ENCODE measurements around the gene LDHD. TPM values are rescaled to one million over a fixed set of nuclear protein-coding genes. Genes with fewer than 3 reads are reported as not detected.
A peak's percentile ranks its signal among the peaks of the same experiment; 100 is the strongest.

LDHD gene
- total RNA-seq (ENCODE audit: low replicate concordance) = 0.18 and 2.9 TPM in 2 replicates

DNA sequence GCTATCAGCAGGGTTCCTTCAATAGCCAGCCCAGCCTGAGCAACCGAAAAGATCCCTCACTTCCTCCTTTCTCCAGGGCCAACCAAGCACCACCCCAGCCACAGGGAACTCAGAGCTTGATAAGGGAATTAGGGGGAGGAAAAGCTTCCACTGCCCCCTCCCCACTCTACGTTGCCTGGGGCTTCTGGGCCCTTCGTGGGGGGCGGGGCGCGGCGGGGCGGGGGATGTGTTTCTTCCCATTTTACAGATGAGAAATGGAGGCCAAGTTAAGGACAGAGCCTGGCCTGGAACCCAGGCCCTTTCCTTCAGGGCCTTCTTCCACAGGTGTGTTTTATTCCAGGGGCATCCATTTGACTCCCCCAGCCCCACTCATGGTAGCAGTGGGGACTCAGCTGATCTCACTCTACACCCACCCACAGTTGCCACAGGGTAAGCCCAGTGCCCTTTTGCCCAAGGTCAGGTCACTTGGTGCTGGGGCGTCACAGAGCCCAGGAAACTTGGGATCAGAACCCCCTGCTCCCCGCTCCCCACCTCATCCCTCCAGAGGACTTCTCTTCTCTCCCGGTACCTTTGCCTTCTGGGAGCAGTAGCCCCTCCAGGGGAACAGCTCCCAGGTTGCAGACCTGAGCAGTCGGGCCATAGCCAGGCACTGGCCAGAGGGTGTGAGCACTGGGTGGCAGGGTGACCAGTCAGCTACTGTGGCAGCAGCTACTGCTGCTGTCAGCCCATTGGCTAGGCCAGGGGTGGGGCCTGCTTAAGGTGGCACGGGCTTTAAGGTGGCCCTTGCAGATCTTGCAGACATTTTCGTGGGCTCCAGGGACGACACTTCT lies at the start of gene LDHD:
Gene LDHD (minus strand): TSS at position 700 of the 830 bp plus-strand sequence. CDS start 60 bp downstream, at position 640.
- H3K4me3 ChIP-seq (ENCODE audit: low read depth, low read length) = peak within 1 kb of the TSS; percentile 47
- DNase-seq (ENCODE audit: low read depth) = peak; percentile 40
- TF ChIP-seq, protein P1, sequence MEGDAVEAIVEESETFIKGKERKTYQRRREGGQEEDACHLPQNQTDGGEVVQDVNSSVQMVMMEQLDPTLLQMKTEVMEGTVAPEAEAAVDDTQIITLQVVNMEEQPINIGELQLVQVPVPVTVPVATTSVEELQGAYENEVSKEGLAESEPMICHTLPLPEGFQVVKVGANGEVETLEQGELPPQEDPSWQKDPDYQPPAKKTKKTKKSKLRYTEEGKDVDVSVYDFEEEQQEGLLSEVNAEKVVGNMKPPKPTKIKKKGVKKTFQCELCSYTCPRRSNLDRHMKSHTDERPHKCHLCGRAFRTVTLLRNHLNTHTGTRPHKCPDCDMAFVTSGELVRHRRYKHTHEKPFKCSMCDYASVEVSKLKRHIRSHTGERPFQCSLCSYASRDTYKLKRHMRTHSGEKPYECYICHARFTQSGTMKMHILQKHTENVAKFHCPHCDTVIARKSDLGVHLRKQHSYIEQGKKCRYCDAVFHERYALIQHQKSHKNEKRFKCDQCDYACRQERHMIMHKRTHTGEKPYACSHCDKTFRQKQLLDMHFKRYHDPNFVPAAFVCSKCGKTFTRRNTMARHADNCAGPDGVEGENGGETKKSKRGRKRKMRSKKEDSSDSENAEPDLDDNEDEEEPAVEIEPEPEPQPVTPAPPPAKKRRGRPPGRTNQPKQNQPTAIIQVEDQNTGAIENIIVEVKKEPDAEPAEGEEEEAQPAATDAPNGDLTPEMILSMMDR (IDR thresholded peaks at IDR 0.05; ENCODE audit: insufficient read depth, low read length) = no peak

DNA sequence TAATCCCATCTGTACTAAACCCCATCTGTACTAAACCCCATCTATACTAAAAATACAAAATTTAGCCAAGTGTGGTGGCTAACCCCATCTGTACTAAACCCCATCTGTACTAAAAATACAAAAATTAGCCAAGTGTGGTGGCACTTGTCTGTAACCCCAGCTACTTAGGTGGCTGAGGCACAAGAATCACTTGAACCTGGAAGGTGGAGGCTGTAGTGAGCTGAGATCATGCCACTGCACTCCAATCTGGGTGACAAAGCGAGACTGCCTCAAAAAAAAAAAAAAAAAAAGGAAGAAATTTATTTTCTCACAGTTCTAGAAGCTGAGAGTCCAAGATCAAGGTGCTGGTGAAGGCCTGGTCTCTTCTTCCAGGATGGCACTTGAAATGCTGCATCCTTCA lies 43.8 kb upstream of the LDHD start:
- H3K4me3 ChIP-seq (ENCODE audit: low read depth, low read length) = no peak overlapping the region
- DNase-seq (ENCODE audit: low read depth) = no peak
- TF ChIP-seq, protein P1 (IDR thresholded peaks at IDR 0.05; ENCODE audit: insufficient read depth, low read length) = no peak

DNA sequence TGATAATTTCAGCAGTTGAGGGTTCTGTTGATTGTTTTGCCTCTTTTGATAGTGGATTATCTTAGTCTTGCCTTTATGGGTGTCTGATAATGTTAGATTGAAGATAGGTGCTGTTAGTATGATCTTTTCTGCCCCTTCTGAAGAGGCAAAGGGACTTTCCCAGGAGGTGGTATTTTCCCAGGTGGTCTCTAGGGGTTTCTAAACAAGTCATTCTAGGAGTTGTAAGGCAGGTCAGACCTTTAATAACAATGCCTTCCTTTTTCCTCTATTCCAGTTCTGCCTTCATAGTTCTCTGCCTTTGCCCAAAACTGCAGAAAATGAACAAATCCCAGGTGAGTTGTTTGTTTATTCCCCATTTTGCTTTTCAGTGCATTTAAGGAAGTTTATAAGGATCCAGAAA lies 36.1 kb upstream of the LDHD start:
- no peak overlapping the region for H3K4me3 ChIP-seq (ENCODE audit: low read depth, low read length)
- no peak for DNase-seq (ENCODE audit: low read depth)
- TF ChIP-seq, protein P1 (IDR thresholded peaks at IDR 0.05; ENCODE audit: insufficient read depth, low read length) = no peak

DNA sequence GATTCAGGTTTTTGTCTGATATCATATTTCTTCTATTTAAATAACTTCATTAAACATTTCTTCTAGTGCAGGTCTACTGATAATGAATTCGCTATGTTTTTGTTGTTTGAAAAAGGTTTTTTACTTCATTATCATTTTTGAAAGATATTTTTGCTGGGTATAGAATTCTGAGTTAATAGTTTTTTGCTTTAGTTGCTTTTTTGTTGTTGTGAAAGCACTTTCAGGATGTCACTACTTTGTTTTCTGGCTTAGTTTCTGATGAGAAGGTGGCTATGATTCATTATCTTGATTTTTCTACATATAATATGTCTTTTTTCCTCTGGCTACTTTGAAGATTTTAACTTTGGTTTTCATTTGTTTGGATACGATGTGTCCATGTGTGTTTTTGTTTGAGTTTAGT lies 35.2 kb upstream of the LDHD start:
- TF ChIP-seq, protein P1 (IDR thresholded peaks at IDR 0.05; ENCODE audit: insufficient read depth, low read length) = no peak
- H3K4me3 ChIP-seq (ENCODE audit: low read depth, low read length) = no peak overlapping the region
- no peak for DNase-seq (ENCODE audit: low read depth)

DNA sequence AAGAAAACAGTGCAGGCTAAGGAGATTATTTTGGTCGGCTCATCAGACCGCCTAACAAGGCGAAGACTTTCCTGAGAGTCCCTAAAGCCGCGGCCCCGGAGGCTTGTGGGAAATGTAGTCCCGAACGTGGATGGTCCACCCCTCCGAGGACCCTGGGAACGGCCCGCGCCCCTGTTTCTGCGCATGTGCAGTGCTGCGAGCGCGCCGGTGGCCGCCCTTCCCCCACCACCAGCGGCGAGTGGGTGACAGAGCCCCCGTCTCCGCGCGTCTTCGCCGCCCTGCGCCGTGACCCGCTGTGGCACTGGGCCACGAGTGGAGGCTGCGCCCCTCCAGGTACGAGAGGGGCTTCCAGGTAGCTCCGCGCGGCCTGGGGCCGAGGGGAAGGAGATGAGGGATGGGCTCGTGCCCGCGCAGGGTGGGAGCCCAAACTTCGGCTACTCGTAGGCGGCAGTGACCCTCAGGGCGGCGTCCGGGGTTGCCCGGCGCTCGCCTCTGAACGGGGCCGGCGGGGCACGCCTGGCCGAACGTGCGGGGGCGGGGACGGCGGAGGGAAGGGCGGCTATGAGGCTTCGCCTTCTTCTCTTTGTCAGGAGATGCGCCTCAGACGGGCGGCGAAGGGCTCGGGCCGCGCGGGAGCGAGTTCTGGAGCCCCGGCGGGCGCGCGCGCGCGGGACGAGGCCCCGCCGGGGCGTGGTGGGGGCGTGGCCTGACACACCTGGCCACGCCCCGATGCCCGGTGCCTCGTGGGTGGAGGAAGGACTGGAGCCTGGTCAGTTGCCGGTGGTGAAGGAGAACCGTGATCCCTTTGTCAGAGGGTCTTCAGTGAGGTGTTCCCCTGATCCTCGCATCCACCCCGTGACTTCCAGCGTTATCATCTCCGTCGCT lies 32.0 kb upstream of the LDHD start, which contains the start of gene ZFP1:
Gene ZFP1 (plus strand): TSS at position 214 of the 885 bp plus-strand sequence. CDS start 4,428 bp downstream, outside the sequence.
- DNase-seq (ENCODE audit: low read depth) = peak; percentile 92
- peak within 1 kb of the TSS; percentile 97 for H3K4me3 ChIP-seq (ENCODE audit: low read depth, low read length)
- TF ChIP-seq, protein P1 (IDR thresholded peaks at IDR 0.05; ENCODE audit: insufficient read depth, low read length) = no peak

DNA sequence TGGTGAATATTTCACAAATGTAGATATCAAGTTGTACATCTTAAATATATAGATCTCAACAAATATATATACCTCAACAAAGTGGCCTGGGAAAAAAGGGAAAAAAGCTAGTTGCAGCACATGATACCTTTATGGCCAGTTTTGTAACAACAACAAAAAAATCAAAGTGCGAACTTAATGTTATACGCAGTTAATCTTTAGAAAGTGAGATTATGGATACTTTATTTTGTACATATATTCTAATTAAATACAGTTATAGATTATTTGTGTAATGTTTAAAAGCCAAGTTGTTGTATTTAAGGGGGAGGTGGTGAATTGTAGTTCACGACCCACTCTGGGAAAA lies 31.4 kb upstream of the LDHD start:
- no peak for DNase-seq (ENCODE audit: low read depth)
- TF ChIP-seq, protein P1 (IDR thresholded peaks at IDR 0.05; ENCODE audit: insufficient read depth, low read length) = no peak
- peak overlapping the region; percentile 36 for H3K4me3 ChIP-seq (ENCODE audit: low read depth, low read length)

Data from fibroblast of the aortic adventitia (primary cell).